GM21619 (cell line): ENCODE measurements around the gene SNTG2.

ENCODE experiments used
- ATAC-seq: cut with Tn5 transposase; IDR thresholded peaks from one replicate; pipeline ENCODE4 v1.9.1; 2021; ENCODE audit not compliant: unreplicated experiment

Gene SNTG2

GRCh38 chr2:951224-952006, 766 bp downstream of the SNTG2 start:
- ATAC-seq, result no peak

GRCh38 chr2:953408-953807, 2.8 kb downstream of the SNTG2 start:
- no peak for ATAC-seq

- no peak for ATAC-seq
Measured at GRCh38 chr2:953975-954686, 3.5 kb downstream of the SNTG2 start.

- ATAC-seq, result no peak
Measured at GRCh38 chr2:954687-955000, 4.0 kb downstream of the SNTG2 start.

DNA sequence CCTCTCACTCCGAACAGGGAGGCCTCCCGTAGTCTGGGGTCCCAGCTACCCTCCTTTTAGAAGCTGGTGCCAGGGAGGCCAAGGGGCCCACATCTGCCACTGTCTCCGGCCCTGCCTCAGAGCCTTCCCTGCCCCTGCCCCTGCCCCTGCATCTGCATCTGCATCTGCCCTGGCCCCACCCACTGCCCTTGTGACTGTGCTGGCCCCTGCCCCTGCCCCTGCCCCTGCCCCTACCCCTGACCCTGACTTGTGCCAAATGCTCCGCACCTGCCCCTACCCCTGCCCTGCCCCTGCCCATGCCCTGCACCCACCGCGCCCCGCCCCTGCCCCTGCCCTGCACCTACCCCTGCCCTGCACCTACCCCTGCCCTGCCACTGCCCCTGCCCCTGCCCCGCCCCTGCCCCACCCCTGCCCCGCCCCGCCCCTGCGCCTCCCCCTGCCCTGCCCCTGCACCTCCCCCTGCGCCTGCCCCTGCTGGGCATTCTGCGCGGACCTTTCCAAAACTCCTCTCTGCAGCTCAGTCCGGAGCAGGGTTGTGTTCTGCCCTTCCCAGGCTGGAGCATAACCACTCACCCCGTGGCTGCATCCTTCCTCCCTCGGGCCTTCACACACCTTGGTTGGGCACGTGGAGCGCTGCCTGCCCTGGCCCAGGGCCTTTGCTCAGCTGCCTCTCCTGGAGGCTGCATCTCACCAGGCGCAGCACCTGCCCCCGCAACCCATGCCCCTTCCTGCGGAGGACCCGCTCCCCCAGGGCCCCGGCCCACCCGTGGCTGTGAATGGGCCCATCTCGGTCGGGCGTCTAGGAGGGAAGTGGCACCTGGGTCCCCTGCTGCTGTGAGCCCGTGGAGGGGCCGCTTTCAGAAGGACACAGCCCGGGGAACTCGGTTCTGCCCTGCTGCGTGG, 5.4 kb downstream of the SNTG2 start:
- no peak for ATAC-seq

- ATAC-seq, result no peak
Measured at GRCh38 chr2:959457-959856, 8.8 kb downstream of the SNTG2 start.

- ATAC-seq, result no peak
Measured at GRCh38 chr2:960061-960736, 9.6 kb downstream of the SNTG2 start.

DNA sequence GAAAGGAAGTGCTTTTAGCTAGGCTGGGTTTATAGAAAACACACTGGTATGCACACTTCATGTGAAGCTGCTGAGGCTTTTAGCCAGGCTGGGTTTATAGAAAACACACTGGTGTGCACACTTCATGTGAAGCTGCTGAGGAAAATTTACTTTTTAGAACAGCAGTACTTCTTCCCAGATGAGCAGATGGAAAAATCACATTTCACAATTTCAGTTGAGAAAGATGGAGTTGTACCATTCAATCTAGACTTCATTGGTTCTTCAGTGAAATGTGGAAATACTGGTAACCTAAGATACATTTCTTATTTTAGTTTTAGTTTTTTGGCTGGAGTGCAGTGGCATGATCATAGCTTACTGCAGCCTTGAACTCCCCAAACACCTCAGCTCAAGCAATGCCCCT, 11.1 kb downstream of the SNTG2 start:
- no peak for ATAC-seq

DNA sequence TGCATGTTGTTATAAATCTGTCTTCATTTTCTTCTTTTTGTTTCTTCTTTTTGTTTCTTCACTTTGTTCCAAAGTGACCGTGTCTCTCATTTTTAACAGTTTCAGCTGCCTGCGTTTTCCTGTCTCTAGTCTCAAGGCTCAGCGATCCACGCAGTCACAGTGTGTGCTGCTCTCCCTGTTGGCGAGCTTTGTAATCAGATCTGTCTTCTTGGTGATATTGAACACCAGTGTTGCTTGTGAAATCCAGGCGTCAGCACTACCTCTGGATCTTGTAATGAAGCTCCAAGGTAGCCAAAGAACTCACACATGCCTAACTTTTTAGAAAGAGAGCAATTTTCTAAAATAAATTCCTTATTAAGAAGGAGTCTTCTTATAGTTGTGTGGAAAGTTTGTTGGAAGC, 13.2 kb downstream of the SNTG2 start:
- no peak for ATAC-seq

DNA sequence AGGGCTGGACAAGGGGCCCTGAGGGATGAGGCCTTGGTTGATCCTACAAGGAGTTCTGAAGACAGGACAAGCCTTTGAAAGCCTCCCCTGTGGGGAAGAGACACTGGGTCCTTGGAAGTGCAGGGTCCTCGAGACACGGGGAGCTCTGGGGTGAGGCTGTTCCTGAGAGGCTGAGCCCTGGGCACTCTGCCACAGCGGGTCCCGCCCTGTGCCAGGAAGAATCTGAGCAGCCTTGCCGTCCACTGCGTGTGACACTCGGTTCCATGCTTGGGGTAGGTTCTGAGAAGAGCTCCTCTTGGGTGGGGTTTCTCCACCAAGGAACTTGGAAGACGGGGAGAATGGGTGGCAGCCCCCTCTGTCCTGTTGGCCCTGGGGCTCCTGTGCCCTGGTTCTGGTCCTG, 13.9 kb downstream of the SNTG2 start:
- ATAC-seq, result no peak

GRCh38 chr2:965640-966147, 15.0 kb downstream of the SNTG2 start:
- ATAC-seq, result no peak

DNA sequence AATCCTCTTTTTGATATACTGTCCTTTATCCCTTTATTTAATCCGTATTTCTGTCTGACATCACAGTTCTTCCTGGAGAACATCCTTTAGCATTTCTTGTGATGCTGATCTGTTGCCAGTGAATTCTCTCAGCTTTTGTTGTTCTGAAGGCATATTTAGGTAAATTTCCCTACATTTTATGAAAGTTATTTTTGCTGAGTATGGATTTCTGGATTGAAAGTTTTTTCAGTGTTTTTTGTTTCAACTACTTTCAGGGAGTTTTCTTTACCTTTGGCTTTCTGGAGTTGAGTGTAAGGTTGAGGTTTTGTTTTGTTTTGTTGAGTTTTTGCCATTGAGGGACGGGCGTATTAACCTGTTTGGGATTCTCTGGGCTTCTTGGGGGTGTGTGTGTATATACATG, 22.5 kb downstream of the SNTG2 start:
- ATAC-seq, result no peak

GRCh38 chr2:974054-974453, 23.4 kb downstream of the SNTG2 start:
- ATAC-seq, result peak; percentile 77

- ATAC-seq, result peak; percentile 15
Measured at GRCh38 chr2:974502-974901, 23.9 kb downstream of the SNTG2 start.

DNA sequence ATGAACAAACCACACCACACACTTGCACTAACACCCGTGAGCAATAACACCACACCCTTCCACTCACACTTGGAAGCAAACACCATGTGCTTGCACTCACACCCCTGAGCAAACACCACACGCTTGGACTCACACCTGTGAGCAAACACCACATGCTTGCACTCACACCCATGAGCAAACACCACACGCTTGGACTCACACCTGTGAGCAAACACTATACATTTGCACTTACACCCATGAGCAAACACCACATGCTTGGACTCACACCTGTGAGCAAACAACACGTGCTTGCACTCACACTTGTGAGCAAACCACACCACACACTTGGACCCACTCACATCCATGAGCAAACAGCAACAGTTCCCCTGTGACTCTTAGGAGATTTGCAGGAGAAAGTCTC, 24.4 kb downstream of the SNTG2 start:
- no peak for ATAC-seq

DNA sequence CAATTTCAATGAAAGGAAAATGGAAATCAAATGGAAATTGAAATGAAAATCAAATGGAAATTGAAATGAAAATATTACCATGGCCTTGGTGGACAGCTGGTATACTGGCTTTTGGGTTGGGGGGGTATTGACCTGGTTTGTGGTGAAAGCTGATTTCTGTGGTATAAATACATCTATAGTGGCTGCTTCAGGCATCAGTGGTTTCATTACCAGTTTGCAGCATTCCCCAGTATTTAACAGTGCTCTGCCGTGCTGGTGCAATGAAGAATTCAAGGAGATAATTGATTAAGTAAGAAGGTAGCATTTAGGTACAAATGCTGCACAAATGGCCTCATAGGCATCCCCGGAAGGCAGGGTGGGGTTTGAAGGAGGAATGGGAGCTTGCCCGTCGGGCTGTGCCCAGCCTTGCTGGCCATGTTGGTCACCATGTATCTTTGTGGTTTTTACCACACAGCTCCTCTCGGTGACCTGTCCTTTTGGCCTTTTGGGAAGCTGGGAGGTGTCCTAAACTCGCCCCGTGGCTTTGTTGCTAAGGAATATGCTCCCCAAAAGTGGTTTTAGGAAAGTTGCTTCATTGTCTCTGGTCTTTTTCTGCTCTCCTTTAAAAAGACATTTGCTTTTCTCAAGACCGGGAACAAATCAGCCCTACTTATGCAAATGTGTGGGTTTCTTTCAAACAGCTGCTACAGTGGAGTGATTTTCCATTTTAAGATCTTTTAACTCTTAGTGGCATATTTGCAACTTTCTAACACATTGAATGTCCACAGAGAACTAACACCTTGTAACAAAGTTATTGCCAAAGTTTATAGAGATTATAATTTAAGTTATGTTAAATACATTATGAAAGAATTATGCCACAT, 28.6 kb downstream of the SNTG2 start:
- peak; percentile 64 for ATAC-seq

GRCh38 chr2:980176-980575, 29.5 kb downstream of the SNTG2 start:
- no peak for ATAC-seq

- ATAC-seq, result no peak
Measured at GRCh38 chr2:981258-981657, 30.6 kb downstream of the SNTG2 start.

DNA sequence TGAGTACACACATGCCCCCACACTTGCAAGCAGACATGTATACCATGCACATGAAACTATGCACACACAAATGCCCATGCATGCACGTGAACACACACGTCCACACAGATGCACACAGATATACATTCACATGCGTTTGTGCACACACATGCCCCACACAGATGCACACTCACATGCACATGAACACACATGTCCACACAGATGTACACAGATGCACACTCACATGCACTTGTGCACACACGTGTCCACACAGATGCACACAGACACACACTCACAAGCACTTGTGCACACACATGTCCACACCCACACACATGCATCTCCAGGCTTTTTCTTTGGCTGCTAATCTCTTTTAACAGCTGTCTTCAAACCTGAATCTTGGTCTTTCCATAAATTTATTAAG, 31.1 kb downstream of the SNTG2 start:
- no peak for ATAC-seq

- no peak for ATAC-seq
Measured at GRCh38 chr2:985317-985898, 34.8 kb downstream of the SNTG2 start.
